ENCODE data around the gene ILDR1.
"Not testable (repeated sequence)": the region's sequence is repeated elsewhere in the genome, so short reads cannot be mapped to it uniquely, and the experiment has no call there.

Gene ILDR1

DNA sequence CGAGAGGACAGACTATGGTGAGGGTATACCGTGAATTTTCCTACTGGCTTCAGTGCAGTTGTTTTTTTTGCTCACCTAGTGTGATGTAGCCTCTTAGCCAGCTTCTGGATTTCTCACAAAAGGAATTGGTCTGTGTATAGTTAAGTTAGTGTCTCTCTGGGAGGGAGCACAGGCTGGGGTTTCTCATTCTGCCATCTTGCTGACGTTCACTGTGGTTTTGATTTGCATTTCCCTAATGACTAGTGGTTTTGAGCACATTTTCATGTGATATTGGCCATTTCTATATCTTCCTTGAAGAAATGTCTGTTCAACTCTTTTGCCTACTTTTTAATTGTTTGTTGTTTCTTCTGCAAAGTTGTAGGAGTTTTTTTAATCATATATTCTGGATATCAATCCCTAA is 30.9 kb upstream of the ILDR1 start:
- Histone ChIP-seq H3K9me3 (ENCODE audit: control insufficient read depth in 2 of 2, low read length in 2 of 2) (no peaks in the 10 kb centered on the region), H3K4me1 (ENCODE audit: control insufficient read depth, insufficient read depth, low read length) (no peaks in the 10 kb centered on the region), H3K9ac (ENCODE audit: low read length in 2 of 2) (no peak overlapping the region), H3K4me3 (ENCODE audit: low read length in 2 of 2) (no peak overlapping the region), H3K36me3 (ENCODE audit: control insufficient read depth in 2 of 2, insufficient read depth in 2 of 2, low read length in 2 of 2) (no peaks in the 10 kb centered on the region), H3K27ac (ENCODE audit: low read length) (no peak overlapping the region), H3K27me3 (ENCODE audit: control insufficient read depth in 1 of 2, insufficient read depth in 2 of 2, low read length in 2 of 2) (no peaks in the 10 kb centered on the region)

DNA sequence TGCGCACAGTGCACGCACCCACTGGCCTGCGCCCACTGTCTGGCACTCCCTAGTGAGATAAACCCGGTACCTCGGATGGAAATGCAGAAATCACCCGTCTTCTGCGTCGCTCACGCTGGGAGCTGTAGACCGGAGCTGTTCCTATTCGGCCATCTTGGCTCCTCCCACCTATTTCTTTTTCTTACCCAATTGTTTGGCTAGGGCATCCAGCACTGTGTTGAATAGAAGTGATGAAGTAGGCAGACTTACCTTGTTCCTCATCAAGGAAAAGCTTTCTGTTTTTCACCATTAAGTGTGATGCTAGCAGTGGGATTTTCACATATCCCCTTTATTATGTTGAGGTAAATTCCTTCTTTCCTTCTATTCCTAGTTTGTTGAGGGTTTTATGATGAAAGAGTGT is 25.7 kb upstream of the ILDR1 start:
- not testable (repeated sequence) for H3K4me3 ChIP-seq (ENCODE audit: low read length in 2 of 2); H3K9ac ChIP-seq (ENCODE audit: low read length in 2 of 2); H3K27ac ChIP-seq (ENCODE audit: low read length); H3K9me3 ChIP-seq (ENCODE audit: control insufficient read depth in 2 of 2, low read length in 2 of 2); H3K27me3 ChIP-seq (ENCODE audit: control insufficient read depth in 1 of 2, insufficient read depth in 2 of 2, low read length in 2 of 2); H3K36me3 ChIP-seq (ENCODE audit: control insufficient read depth in 2 of 2, insufficient read depth in 2 of 2, low read length in 2 of 2); H3K4me1 ChIP-seq (ENCODE audit: control insufficient read depth, insufficient read depth, low read length)

- not testable (repeated sequence) for H3K4me1 ChIP-seq (ENCODE audit: control insufficient read depth, insufficient read depth, low read length); H3K4me3 ChIP-seq (ENCODE audit: low read length in 2 of 2); H3K36me3 ChIP-seq (ENCODE audit: control insufficient read depth in 2 of 2, insufficient read depth in 2 of 2, low read length in 2 of 2); H3K9ac ChIP-seq (ENCODE audit: low read length in 2 of 2); H3K9me3 ChIP-seq (ENCODE audit: control insufficient read depth in 2 of 2, low read length in 2 of 2); H3K27me3 ChIP-seq (ENCODE audit: control insufficient read depth in 1 of 2, insufficient read depth in 2 of 2, low read length in 2 of 2); H3K27ac ChIP-seq (ENCODE audit: low read length)
Observed at GRCh38 chr3:122047296-122047695, 25.2 kb upstream of the ILDR1 start.

- Histone ChIP-seq H3K4me1 (ENCODE audit: control insufficient read depth, insufficient read depth, low read length) (no peaks in the 10 kb centered on the region), H3K4me3 (ENCODE audit: low read length in 2 of 2) (no peak overlapping the region), H3K27me3 (ENCODE audit: control insufficient read depth in 1 of 2, insufficient read depth in 2 of 2, low read length in 2 of 2) (no peaks in the 10 kb centered on the region), H3K27ac (ENCODE audit: low read length) (no peak overlapping the region), H3K36me3 (ENCODE audit: control insufficient read depth in 2 of 2, insufficient read depth in 2 of 2, low read length in 2 of 2) (no peaks in the 10 kb centered on the region), H3K9ac (ENCODE audit: low read length in 2 of 2) (no peak overlapping the region), H3K9me3 (ENCODE audit: control insufficient read depth in 2 of 2, low read length in 2 of 2) (peaks cover 0 to 5% of the 10 kb centered on the region in 2 donors)
Observed at GRCh38 chr3:122033023-122033422, 11.0 kb upstream of the ILDR1 start.

- Histone ChIP-seq H3K9ac (ENCODE audit: low read length in 2 of 2) (no peak overlapping the region), H3K9me3 (ENCODE audit: control insufficient read depth in 2 of 2, low read length in 2 of 2) (peaks cover 0 to 5% of the 10 kb centered on the region in 2 donors), H3K4me3 (ENCODE audit: low read length in 2 of 2) (no peak overlapping the region)
Observed at GRCh38 chr3:122032531-122032930, 10.5 kb upstream of the ILDR1 start.

GRCh38 chr3:122031123-122031468 is 9.0 kb upstream of the ILDR1 start:
- Histone ChIP-seq H3K27me3 (ENCODE audit: control insufficient read depth in 1 of 2, insufficient read depth in 2 of 2, low read length in 2 of 2) (no peaks in the 10 kb centered on the region), H3K9me3 (ENCODE audit: control insufficient read depth in 2 of 2, low read length in 2 of 2) (no peaks in the 10 kb centered on the region), H3K27ac (ENCODE audit: low read length) (no peak overlapping the region), H3K4me3 (ENCODE audit: low read length in 2 of 2) (no peak overlapping the region), H3K36me3 (ENCODE audit: control insufficient read depth in 2 of 2, insufficient read depth in 2 of 2, low read length in 2 of 2) (no peaks in the 10 kb centered on the region), H3K4me1 (ENCODE audit: control insufficient read depth, insufficient read depth, low read length) (no peaks in the 10 kb centered on the region), H3K9ac (ENCODE audit: low read length in 2 of 2) (no peak overlapping the region)

More at GRCh38 chr3:122032531-122032930, 10.5 kb upstream of the ILDR1 start:
- Histone ChIP-seq H3K36me3 (ENCODE audit: control insufficient read depth in 2 of 2, insufficient read depth in 2 of 2, low read length in 2 of 2) (no peaks in the 10 kb centered on the region), H3K27ac (ENCODE audit: low read length) (no peak overlapping the region), H3K27me3 (ENCODE audit: control insufficient read depth in 1 of 2, insufficient read depth in 2 of 2, low read length in 2 of 2) (no peaks in the 10 kb centered on the region), H3K4me1 (ENCODE audit: control insufficient read depth, insufficient read depth, low read length) (no peaks in the 10 kb centered on the region)

DNA sequence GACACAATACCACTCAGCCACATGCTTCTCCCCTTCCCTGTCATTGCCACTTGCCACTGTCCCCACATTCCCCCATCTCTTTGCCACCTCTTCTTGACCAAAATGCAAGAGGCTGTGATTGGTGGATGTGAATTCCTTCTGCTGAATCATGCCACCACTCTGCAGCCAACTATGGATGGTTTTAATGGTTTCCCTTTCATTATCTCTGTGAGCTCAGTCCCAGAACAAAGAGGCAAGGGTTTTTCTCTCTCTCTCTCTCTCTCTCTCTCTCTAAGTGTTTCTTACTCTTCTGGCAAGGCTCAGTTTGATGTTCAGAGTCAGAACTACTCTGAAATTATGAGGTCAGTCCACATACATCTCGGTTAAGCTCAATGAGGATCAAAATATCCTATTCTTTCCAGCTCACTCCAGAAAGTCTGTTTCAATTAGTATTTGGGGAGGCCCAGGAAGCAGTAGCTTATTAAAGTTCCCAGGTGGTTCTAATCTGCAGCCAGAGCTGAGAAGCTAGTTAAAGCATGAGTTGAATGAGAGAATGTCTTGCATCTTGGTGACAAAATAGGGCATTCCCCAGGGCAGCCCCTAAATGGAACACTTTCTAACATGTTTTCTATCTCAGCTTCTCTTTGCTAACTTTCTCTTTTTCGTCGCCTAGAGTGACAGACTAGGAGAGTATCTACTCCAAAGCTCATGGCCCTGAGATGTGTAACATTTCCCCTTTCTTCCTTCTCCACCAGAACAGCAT is 8.5 kb upstream of the ILDR1 start:
- Histone ChIP-seq H3K4me3 (ENCODE audit: low read length in 2 of 2) (no peak overlapping the region), H3K9me3 (ENCODE audit: control insufficient read depth in 2 of 2, low read length in 2 of 2) (no peaks in the 10 kb centered on the region), H3K4me1 (ENCODE audit: control insufficient read depth, insufficient read depth, low read length) (no peaks in the 10 kb centered on the region), H3K27me3 (ENCODE audit: control insufficient read depth in 1 of 2, insufficient read depth in 2 of 2, low read length in 2 of 2) (no peaks in the 10 kb centered on the region), H3K27ac (ENCODE audit: low read length) (no peak overlapping the region), H3K9ac (ENCODE audit: low read length in 2 of 2) (no peak overlapping the region), H3K36me3 (ENCODE audit: control insufficient read depth in 2 of 2, insufficient read depth in 2 of 2, low read length in 2 of 2) (no peaks in the 10 kb centered on the region)

GRCh38 chr3:122025296-122025695 is 3.2 kb upstream of the ILDR1 start:
- no peak overlapping the region for H3K4me3 ChIP-seq (ENCODE audit: low read length in 2 of 2)
- peaks cover 7 to 16% of the 10 kb centered on the region in 2 donors for H3K27me3 ChIP-seq (ENCODE audit: control insufficient read depth in 1 of 2, insufficient read depth in 2 of 2, low read length in 2 of 2)
- no peak overlapping the region for H3K9ac ChIP-seq (ENCODE audit: low read length in 2 of 2)
- no peaks in the 10 kb centered on the region for H3K4me1 ChIP-seq (ENCODE audit: control insufficient read depth, insufficient read depth, low read length)
- no peaks in the 10 kb centered on the region for H3K9me3 ChIP-seq (ENCODE audit: control insufficient read depth in 2 of 2, low read length in 2 of 2)
- H3K27ac ChIP-seq (ENCODE audit: low read length), result no peak overlapping the region
- H3K36me3 ChIP-seq (ENCODE audit: control insufficient read depth in 2 of 2, insufficient read depth in 2 of 2, low read length in 2 of 2), result no peaks in the 10 kb centered on the region

DNA sequence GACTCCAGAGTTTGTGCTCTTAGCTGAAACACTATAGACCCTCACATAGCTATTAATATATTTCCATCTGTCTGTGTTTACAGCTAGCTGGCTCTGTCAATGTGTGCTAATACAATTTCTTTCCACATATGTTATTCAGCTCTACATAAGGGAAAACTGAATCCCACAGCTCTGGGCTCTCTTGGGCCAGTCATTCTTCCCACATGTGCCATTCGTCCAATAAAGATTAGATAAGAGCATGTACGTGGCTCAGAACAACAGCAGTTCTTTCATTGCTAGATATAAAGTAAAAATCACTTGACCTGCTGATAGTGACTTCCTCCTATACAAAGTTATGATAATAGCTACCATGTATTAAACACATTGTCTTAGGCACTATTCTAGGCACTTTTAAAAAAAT is 2.8 kb upstream of the ILDR1 start:
- Histone ChIP-seq H3K4me1 (ENCODE audit: control insufficient read depth, insufficient read depth, low read length) (no peaks in the 10 kb centered on the region), H3K4me3 (ENCODE audit: low read length in 2 of 2) (no peak overlapping the region), H3K27me3 (ENCODE audit: control insufficient read depth in 1 of 2, insufficient read depth in 2 of 2, low read length in 2 of 2) (peaks cover 7 to 19% of the 10 kb centered on the region in 2 donors), H3K27ac (ENCODE audit: low read length) (no peak overlapping the region), H3K9me3 (ENCODE audit: control insufficient read depth in 2 of 2, low read length in 2 of 2) (no peaks in the 10 kb centered on the region), H3K9ac (ENCODE audit: low read length in 2 of 2) (no peak overlapping the region), H3K36me3 (ENCODE audit: control insufficient read depth in 2 of 2, insufficient read depth in 2 of 2, low read length in 2 of 2) (no peaks in the 10 kb centered on the region)

DNA sequence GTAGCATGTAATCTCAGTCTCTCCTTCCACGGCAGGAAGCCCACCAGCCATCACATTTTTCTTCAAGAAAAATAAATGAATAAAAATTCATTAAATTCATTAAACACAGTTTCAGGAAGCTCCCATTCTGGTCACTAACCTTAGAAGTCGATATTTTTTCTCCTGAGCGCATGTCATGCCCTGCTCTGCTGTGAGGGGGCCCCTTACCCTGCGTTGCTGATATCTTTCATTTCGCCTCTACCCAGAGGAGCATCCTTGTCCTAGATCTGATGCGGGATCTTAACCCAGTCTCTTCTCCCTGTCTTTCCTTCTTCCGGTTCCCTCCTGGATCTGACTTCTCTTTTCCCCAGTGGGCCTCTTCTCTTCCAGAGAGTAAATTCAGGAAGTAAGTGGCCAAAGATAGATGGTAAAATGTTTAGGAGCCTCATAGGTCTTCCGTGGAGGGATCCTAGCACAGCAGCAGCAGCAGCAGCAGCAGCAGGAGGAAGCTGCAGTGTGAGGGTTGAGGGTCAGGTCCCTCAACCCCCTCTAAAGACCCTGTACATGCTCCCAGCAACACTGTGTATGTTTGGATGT is 1.4 kb upstream of the ILDR1 start:
- Histone ChIP-seq H3K27ac (ENCODE audit: low read length) (no peak overlapping the region), H3K9ac (ENCODE audit: low read length in 2 of 2) (no peak overlapping the region), H3K36me3 (ENCODE audit: control insufficient read depth in 2 of 2, insufficient read depth in 2 of 2, low read length in 2 of 2) (no peaks in the 10 kb centered on the region), H3K4me1 (ENCODE audit: control insufficient read depth, insufficient read depth, low read length) (no peaks in the 10 kb centered on the region), H3K27me3 (ENCODE audit: control insufficient read depth in 1 of 2, insufficient read depth in 2 of 2, low read length in 2 of 2) (peaks cover 7 to 20% of the 10 kb centered on the region in 2 donors), H3K9me3 (ENCODE audit: control insufficient read depth in 2 of 2, low read length in 2 of 2) (no peaks in the 10 kb centered on the region), H3K4me3 (ENCODE audit: low read length in 2 of 2) (no peak overlapping the region)

- Histone ChIP-seq H3K4me3 (ENCODE audit: low read length in 2 of 2) (no peak overlapping the region), H3K36me3 (ENCODE audit: control insufficient read depth in 2 of 2, insufficient read depth in 2 of 2, low read length in 2 of 2) (no peaks in the 10 kb centered on the region), H3K4me1 (ENCODE audit: control insufficient read depth, insufficient read depth, low read length) (no peaks in the 10 kb centered on the region), H3K9ac (ENCODE audit: low read length in 2 of 2) (no peak overlapping the region), H3K9me3 (ENCODE audit: control insufficient read depth in 2 of 2, low read length in 2 of 2) (no peaks in the 10 kb centered on the region), H3K27me3 (ENCODE audit: control insufficient read depth in 1 of 2, insufficient read depth in 2 of 2, low read length in 2 of 2) (peaks cover 7 to 20% of the 10 kb centered on the region in 2 donors), H3K27ac (ENCODE audit: low read length) (no peak overlapping the region)
Observed at GRCh38 chr3:122021037-122021436, 1.0 kb downstream of the ILDR1 start.
